DMS53 treated with DMSO at 0.1 percent for 48 hours (cell line): ENCODE measurements around the gene OTX1.
A peak's percentile ranks its signal among the peaks of the same experiment; 100 is the strongest.
"Not testable (repeated sequence)": the region's sequence is repeated elsewhere in the genome, so short reads cannot be mapped to it uniquely, and the experiment has no call there.

Source experiments
- DNase-seq: peaks from one replicate; lab custom pipeline; 2025; ENCODE audit not compliant: unreplicated experiment; lab: John Stamatoyannopoulos, UW

OTX1 gene

DNA sequence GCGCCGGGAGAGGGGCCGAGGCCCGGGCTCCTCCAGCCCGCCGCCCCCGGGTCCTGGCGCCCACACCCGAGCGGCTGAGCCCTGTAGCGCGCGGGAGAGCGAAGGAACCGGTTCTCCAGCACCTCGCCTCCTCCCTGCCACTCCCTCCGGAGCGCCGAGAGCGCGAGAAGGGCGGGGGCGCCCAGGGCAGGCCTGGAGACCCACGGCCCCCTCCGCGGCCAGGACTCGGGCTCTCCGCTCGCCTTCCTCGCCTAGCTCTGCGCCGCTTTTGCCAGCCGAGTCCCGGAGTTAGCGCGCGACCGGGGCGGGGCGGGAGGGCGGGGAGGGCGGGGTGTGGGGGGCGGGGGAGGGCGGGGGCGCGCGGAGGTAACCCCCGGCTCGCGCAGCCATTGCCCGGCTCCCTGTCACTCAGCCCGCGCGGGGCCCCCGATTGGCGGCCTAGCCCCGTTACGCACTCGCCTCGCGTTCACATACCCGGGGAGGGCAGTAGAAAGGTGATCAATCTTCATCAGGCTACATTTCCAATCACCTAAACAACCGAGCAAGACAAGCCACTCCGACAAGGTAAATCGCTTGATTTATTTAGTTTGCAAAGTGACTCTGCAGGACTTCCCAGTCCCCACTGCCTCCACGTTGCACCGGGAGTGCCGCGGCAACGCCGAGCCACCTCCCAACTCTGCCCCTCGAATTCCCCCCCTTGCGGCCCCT is at the start of gene OTX1:
OTX1 (plus strand) TSS at position 497 of the 708 bp plus-strand sequence. CDS start 2,161 bp downstream, outside the sequence.
- peak; percentile 73 for DNase-seq

DNA sequence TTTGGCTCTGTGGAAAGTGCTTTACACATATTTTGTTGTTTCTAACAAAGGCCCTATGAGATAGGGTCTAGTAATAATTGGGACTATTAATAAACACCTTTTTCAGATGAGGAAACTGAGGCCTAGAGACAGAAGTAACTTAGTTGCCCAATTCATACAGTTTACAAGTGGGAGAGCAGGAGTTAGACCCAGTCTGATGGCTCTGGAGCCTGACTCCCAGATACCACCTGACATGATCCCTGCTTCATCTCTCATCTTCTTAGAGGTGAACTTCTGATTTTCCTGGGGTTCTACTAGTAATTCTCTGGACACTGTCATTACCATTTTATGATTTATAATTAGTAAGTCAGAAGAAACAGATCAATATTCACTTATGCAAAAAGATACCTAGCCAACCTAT is 49.1 kb upstream of the OTX1 start:
- DNase-seq: no peak

DNA sequence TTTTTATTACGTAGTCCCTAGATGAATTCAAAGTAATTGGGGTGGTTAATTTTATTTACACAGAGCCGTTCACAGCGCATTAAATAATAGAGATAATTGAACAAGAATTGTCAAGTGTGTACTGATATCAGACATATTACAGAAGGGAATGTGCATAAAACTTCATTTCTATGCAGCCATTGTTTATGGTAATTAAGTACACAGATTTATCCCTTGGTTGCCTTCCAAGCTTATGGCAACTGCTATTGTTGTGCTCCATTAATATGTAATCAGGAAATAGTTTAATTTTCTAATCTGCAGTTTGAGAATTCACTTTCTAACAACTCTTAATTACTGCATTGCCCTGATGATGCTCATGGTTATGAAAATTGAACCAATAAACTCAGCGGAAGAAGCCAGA is 47.3 kb upstream of the OTX1 start:
- no peak for DNase-seq

DNA sequence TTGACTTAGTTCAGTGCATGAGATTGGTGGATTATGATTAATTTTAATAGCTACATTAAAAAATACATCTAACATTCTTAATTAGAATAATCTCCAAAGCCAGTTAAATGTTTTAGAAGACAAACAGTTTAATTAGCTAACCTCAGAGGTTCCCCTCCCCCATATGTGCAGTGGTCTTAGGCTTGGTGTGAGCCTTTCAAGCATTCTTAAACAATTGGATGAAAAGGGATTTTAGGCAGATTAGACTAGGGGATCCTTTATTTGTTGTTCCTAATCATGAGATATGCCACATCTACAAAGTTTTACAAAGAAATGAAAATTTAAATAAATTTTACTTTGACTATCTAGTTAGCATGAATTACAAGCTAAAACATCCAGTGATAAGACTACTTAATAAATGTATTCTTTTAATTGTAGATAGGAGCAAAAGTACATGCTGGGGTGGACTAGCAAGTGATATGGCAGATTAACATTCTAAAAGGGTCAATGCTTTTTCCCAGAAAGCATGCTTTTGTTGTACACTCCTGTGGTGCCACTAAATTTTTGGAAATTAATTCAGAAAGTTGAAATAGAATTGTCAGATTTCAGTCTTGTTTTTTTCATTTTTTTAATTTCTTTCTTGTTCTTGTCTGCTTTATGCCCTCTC is 42.7 kb upstream of the OTX1 start:
- no peak for DNase-seq

DNA sequence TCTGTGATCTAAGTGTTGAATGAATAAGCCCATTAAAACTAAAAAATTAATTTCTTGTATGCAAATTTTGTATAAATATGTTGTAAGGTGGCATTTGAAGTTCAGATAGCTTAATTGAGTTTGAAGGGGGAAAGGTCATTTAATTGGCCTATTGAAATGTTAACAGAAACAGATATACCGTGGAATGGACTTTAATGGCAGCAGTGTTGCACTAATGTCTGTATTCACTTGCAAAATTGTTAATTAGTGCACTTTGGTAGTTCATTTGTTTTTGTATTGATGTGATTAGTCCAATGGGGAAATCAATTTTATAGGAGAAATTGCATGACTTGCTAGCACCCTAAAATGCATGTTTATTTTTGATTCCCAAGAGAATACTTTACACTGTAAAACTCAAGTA is 41.8 kb upstream of the OTX1 start:
- DNase-seq: no peak

DNA sequence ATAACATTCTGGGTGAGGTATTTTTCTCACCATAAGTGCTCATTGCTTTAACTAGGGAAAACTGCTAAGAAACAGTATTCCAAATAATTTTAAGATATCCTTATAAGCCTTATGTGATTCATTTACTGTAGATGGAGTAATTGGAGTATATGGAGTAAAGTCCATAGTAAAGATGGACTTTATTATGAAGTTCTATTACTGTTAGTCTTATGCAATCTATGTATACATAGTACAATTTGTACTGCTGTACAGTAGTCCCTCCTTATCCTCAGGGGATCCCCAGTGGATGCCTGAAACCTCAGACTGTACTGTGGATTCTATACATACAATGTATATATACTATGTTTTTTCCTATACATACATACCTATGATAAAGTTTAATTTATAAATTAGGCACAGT is 41.1 kb upstream of the OTX1 start:
- no peak for DNase-seq

DNA sequence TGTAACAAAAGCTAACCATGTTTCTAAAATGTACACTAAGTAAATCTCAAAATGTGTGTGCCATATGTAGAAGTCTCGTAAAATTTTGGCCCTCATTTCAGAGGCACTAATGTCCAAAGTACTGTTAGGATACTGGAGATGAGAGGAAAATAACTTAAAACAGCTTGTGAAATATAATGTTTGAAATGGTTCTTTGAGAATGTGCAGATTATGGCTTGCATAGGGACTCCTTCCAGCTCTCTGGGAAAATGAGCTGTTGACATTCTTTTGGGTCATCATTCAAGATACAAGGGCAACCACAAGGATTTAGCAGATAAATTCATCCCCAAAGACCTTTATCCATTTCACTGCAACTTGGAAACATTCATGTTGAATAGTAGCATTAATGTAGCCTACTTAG is 38.1 kb upstream of the OTX1 start:
- no peak for DNase-seq

DNA sequence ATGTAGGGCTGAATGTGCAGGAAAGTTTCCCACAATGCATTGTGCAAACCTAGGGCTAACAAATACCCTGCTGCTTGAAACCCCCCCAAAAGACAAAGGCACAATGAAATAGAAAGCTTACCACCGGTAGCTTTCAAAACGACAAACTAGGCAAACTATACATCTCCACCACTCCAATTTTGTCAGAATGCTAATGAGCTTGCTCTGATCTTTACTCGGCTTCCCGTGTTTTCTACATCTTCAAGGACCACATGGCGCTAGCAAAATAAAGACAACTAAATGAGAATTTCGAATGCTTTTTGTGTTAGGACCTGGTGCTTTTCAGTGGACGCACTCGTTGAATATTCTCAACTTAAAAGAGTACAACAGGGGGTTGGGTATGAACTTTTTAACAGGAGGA is 37.2 kb upstream of the OTX1 start:
- DNase-seq: no peak

DNA sequence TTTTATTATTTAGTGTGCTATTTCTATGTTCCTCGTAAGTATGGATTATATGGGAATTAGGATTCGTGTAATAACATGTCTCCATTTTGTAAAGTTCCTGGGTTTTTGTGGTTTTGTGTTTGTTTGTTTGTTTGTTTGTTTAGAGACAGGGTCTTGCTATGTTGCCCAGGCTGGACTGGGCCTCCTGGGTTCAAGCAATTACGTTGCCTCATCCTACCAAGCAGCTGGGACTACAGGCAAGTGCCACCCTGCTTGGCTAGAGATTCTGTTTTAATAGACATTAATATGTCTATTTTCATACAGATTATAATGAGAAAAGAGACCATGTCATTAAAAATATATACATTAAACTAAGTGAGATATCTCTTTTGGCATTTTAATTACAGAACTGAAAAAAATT is 35.2 kb upstream of the OTX1 start:
- DNase-seq: no peak

DNA sequence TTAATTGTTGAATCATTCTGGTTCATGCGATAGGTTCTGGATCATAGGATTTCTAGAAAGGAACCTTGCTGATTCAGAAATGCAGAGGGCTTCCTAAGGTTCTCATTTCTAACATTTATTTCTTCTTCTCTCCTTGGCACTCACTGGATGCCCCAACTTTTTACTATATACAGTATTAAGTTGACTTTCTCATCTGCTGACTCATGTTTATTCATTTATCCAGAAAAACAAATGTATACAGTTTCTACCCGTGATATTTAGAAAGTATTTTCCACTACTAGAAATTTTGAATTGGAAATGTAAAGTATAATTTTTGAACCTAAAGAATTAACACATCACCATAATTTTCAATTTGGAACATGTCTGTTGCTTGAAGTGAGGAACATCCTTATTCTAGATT is 32.2 kb upstream of the OTX1 start:
- no peak for DNase-seq

DNA sequence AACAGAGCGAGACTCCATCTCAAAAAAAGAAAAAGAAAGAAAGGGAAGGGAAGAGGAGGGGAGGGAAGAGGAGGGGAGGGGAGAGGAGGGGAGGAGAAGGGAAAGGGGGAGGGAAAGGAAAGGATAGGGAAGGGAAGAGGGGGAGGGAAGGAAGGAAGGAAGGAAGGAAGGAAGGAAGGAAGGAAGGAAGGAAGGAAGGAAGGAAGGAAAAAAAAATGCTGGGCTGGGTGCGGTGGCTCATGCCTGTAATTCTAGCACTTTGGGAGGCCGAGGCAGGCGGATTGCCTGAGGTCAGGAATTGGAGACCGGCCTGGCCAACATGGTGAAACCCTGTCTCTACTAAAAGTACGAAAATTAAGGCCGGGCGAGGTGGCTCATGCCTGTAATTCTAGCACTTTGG is 30.9 kb upstream of the OTX1 start:
- not testable (repeated sequence) for DNase-seq

DNA sequence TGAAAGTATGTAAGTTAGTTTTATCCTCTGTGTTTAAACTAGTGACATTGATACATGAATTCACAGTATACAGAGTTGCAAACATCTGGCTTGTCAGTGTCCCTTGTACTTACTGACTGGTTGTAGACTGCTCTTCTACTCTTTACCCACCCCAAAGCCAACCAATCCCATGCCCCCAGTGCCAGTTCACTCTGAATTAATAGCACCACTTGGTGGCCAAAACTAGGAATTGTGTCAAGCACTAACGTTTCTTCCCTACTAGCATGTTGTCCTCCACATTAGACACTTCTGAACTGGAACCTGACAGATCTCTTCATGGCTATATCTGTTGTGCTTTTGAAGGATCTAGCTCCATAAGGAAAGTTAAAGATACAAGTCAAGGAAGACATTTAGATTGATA is 27.2 kb upstream of the OTX1 start:
- peak; percentile 3 for DNase-seq

DNA sequence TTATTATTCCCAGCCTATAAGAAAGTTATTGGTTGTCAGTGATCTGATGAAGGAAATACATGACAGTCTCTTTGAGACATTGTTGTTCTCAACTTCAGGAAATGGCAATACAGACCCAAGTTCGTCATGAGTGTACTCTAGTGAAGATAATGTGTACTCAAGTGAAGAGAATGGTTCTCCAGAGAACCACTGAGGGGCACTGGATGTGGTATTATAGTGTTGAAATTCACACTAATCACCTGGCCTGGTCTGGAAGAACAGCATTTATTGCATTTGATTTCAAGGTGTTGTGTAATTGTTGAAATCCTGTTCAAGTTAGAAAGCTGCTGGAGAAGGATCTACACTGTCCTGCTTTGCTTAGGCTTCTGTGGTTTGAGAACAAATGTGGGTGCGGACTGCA is 23.4 kb upstream of the OTX1 start:
- DNase-seq: no peak

DNA sequence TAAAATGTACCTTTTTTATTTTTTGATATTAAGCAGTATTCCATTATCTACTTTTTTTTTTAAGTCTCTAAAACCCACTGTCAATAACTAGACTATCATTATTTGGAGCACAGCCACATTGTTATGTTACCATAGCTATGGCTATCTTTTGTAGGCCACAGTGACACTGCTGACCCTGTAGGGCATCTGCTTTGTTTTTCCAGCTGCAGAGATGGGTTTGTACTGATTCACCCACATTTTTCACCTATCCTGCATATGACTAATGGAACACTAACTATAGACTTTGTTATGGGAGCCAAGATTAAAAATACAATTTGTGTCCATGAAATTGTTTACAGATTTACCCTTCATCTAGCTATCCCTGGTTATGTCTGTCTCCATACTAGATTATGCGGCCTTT is 21.6 kb upstream of the OTX1 start:
- DNase-seq: no peak

DNA sequence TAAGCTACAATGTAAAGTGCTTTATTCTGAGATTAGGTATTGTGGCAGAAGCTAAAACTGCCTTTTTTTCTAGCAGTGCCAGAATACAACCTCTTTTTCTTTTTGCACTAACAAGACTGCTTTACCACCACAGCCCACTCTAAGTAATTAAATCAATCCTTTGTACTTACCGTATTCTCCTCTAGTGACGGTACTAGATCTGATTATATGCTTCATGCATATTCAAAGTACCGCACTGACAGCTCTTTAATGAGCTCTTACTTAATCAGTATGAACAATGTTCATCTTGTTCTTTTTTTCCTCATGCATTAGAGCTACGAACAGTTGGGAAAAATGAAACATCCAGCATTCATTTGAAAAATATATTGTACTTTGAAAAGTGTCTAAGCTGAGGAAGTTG is 16.1 kb upstream of the OTX1 start:
- no peak for DNase-seq

DNA sequence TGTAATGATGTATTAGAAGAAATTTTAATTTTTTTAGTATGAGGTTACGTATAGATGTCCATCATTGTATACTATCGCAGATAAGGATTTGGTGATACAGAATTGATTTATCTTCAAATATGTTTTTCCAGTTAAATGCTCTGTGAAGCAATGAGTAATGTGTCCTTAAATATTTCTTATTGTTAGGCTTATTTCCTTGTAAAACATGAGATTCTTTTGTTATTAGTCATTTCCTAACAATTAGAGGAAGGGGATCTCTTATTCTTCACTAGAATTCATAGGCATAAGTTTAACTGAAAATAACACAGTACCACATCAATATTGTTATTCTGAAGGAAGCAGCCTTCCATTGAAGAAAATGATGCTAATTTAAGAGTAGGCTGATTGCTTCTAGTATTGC is 15.5 kb upstream of the OTX1 start:
- no peak for DNase-seq

DNA sequence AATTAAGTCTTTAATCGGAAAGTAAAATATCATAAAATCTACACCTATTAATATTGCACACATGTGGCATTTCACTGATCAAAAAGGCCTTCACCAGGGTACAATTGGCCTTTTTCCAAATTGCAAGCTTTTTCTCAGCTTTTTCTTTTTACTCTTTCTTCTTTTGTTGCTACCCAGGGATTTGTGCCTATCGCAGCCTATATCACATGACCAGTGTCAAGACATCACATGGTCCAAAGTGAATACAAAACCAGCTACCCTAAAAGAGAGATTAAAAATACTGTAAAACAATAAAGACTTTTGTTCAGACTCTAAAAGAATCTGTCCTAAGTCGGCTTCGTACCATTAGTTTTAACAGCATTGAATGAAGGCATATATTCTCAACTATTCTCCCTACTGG is 15.0 kb upstream of the OTX1 start:
- no peak for DNase-seq

DNA sequence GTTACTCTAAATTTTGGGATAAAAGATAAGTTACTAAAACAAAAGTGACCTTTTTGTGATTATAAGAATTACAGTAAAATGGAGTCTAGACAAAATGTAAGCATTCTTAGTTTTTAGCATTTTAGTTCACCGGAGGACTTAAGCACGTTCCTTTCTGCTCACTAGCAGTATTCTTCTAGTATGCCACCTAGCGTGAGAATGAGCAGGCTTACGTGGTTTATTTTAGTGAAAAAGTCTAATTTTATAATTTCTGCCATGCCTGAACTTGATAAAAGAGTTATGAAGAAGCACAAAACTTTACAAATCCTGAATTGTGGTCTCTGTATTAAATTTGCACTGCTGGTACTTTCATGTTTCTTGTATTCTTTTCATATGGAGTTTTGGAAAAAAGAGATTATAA is 12.6 kb upstream of the OTX1 start:
- no peak for DNase-seq

DNA sequence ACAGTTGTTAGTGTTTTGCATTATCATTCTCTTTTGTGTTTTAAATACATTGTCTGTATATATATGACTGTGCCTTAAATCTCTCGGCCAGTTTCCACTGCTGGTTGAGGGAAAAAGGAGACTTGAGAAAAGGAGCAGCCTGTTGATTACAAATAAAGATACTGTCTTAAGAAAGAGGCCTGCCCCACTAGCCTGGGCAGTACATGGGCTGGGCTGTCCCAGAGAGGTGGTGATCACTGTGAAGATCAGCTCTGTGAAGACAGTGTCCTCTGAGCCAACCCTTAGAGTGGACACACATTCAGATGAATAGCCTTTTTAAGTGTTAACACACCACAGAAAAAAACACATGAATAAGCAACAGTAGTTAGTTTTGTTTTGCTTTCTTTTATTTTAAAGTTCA is 10.0 kb upstream of the OTX1 start:
- no peak for DNase-seq

DNA sequence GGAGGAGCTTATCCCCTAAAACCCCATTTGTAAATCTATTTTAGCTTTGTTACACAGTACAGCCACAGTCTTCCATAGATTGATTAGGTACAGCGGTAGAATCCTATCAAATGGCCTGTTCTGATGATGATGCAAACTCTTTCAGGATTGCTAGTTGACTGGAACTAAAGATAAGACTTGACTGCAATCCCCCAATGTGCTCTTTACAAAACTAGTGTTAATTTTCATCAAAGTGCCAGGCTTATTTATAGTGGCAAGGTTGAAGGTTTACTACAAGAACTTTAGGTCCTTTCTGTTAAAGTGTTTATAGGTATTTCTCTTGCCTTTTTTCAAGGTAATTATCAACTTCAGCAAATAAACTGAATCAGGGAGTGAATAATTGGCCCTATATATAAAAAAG is 9.0 kb upstream of the OTX1 start:
- DNase-seq: no peak

DNA sequence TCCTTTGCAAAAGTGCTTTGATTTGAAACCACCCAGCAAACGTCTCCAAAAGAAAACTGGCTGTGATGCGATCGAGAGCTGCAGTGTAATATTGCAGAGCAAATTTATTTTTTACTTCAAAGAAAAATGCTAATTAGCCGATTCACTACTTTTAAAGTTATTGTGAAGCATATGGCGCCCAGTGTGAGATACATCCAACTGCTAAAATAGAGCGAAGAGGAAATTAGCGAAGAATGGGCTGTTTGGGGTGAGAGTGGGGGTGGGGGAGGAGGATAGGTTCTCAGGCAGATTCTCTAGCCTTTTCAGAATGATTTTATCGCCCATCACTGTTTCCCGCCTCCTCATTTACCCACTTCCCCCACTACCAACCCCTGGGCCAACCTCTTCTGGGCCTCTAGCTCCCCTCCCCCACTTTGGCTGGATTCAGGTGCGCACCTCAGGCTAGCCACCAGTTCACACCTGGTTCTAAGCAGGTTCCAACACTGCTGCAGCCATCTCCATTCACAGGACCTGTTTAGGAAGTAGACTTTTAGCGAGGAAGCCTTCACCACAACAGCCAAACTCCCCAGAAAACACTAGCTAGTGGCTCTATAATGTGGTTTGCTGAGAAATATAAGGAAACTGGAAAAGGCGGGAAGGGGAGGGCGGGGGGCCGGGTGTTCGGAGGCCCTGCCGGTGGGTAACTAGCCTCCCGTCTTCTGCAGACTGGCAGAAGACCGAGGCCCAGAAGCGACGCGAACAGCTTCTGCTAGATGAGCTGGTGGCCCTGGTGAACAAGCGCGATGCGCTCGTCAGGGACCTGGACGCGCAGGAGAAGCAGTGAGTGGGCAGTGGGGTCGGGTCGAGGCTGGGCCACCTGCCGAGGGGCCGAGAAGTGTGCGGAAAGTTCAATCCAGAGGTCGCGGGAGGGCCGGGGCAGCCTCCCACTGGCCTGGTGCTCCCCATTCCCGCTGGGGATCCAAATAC is 6.0 kb upstream of the OTX1 start:
- DNase-seq: no peak

DNA sequence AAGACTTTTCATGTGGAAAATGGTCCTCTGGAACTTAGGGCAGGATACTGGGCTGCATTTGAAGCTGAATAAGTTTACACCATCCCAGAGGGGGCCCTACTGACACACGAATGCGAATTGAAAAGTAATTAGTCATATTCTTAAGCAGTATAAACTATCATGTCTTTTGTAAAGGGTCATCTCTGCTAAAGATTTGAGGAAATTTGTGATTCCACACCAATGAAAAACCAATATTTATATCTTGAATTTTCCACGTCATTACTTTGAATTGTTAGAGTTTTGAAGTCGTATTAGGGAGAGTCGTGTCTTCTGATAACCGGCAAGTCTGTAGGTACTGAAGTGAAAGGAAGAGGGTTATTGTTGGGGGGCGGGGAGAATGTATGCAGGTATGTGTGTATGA is 4.1 kb upstream of the OTX1 start:
- DNase-seq: no peak
